GM12874 (cell line): Measurements from ENCODE around the gene GNG7.
A peak's percentile ranks its signal among the peaks of the same experiment; 100 is the strongest.

Experiments used
- CTCF ChIP-seq: IDR thresholded peaks from 2 replicates; pipeline ENCODE4 v1.5.1; 2011; ENCODE audit warnings: low read depth, mild to moderate bottlenecking, control low read depth, low read length, moderate library complexity; ENCODE audit not compliant: insufficient read depth

Gene GNG7

DNA sequence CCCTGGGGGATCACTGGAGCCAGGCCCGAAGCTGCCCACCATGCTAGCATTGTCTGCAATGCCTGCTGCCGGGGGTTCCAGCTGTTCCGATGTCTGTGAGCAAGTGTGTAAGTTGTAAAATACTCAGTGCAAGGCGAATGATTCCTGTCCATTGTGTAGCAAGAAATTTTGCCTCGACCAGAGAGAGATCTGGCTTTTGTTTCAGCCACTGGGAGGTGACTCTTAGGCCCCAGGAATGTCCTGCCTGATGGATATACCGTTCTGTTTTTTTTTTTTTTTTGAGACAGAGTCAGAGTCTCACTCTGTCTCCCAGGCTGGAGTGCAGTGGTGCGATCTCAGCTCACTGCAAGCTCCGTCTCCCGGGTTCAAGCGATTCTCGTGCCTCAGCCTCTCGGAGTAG is 233.9 kb downstream of the GNG7 start:
- no peak for TF ChIP-seq CTCF

GRCh38 chr19:2464389-2464788 is 238.1 kb downstream of the GNG7 start:
- no peak for TF ChIP-seq CTCF

- no peak for TF ChIP-seq CTCF
These were observed 239.7 kb downstream of the GNG7 start for GRCh38 chr19:2462635-2463421.

GRCh38 chr19:2461751-2462634 is 240.5 kb downstream of the GNG7 start:
- TF ChIP-seq CTCF = peak; percentile 23; the same call in 1 of the 2 replicates
